NT2/D1 (cell line): ENCODE results near the gene NUTM1.
"Not testable (repeated sequence)": the region's sequence is repeated elsewhere in the genome, so short reads cannot be mapped to it uniquely, and the experiment has no call there.

Source experiments
- DNase-seq: peaks from one replicate; pipeline ENCODE4 v3.0.0-alpha.2; 2011; ENCODE audit warnings: low read depth, low spot score
- H3K27me3 ChIP-seq: 2 replicates; pipeline ENCODE4 v1.6.0; 2011; ENCODE audit warnings: mild to moderate bottlenecking; ENCODE audit not compliant: insufficient read length, insufficient read depth
- H3K36me3 ChIP-seq: 2 replicates; pipeline ENCODE4 v1.6.1; 2011; ENCODE audit warnings: mild to moderate bottlenecking, low read length, mixed read lengths; ENCODE audit not compliant: insufficient read depth, insufficient read length
- H3K4me1 ChIP-seq: 2 replicates; pipeline ENCODE4 v1.5.1; 2011; ENCODE audit not compliant: insufficient read depth, insufficient read length
- H3K4me3 ChIP-seq: 2 replicates; pipeline ENCODE4 v1.5.1; 2011; ENCODE audit warnings: low read depth; ENCODE audit not compliant: insufficient read length
- H3K9ac ChIP-seq: 2 replicates; pipeline ENCODE4 v1.6.0; 2011; ENCODE audit warnings: low read depth; ENCODE audit not compliant: insufficient read length
- H3K9me3 ChIP-seq: 2 replicates; pipeline ENCODE4 v1.5.1; 2011; ENCODE audit warnings: mild to moderate bottlenecking, low read length; ENCODE audit not compliant: insufficient read depth

The NUTM1 gene

DNA sequence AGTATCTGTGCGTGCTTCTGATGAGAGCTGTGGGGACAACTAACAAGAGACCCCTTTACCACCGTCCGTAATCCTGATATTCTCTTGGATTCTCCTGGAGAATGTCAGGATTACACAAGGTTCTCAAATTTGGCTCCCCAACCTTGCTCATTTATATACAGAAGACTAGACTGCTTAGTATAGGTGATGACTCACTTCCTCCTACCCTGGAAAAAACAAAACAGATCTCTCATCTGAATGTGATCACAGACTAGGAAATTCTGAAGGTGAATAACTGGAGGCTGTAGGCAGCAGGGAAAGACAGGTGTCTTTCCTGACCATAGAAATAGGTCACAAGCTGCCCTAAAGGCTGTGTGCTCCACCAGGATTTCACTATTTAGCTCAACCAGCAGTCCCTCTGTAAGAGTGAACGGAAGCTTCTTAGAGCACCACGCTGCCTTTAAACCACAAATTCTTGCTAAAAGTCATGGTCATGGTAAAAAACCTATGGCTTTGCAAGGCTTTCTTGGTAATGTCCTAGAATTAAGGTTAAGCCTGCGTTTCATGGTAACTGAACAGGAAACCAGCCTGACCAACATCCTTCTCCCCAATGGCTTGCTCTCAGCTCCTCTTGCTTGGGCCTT is 54.6 kb downstream of the NUTM1 start:
- H3K4me1 ChIP-seq, DNase-seq, H3K27me3 ChIP-seq, H3K36me3 ChIP-seq, H3K9me3 ChIP-seq, H3K9ac ChIP-seq, H3K4me3 ChIP-seq: not testable (repeated sequence)

GRCh38 chr15:34403160-34403598 is 60.1 kb downstream of the NUTM1 start:
- H3K36me3 ChIP-seq, H3K4me3 ChIP-seq, DNase-seq, H3K27me3 ChIP-seq, H3K9me3 ChIP-seq, H3K9ac ChIP-seq, H3K4me1 ChIP-seq: not testable (repeated sequence)

DNA sequence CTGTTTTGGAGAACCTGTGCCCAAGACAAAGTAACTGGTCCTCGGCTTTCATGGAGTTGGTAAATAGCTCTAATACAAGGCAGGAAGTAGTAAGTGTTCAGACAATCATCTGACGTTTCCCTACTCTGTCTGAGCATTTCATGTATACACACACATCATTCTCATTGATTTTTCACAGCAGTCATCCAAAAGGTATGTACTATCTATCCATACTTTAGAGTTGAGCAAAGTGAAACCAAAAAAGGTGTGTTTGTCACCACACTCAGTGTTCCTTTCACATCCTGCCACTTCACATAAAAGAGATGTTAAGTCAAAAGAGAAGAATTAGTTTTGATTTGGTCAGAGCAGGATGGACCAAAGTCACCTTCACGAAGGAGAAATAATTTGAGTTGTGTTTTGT is 60.8 kb downstream of the NUTM1 start:
- not testable (repeated sequence) for H3K9ac ChIP-seq, H3K9me3 ChIP-seq, H3K27me3 ChIP-seq, DNase-seq, H3K4me1 ChIP-seq, H3K4me3 ChIP-seq, H3K36me3 ChIP-seq
